Measurements from ENCODE around the gene MAPK12. TPM values are rescaled to one million over a fixed set of nuclear protein-coding genes. Genes with fewer than 3 reads are reported as not detected.
A peak's percentile ranks its signal among the peaks of the same experiment; 100 is the strongest.

Gene MAPK12
- total RNA-seq, 4 donors from 2014 or later = 3.1 to 5.1 (median 3.7) TPM

- peak in 1 of 2 donors; percentile 43 for DNase-seq
- no peak for TF ChIP-seq CTCF (IDR thresholded peaks at IDR 0.05)
- no peak for TF ChIP-seq POLR2A (IDR thresholded peaks at IDR 0.05)
- 40 to 59% methylated on average over 3 to 7 of the region's 9 CpGs for WGBS, 2 donors
- intact Hi-C loops (cut with DNase I) = no loop called here
- H3K27me3 ChIP-seq = no peaks in the 10 kb centered on the region
- no peaks in the 10 kb centered on the region for H3K36me3 ChIP-seq
- peak overlapping the region; percentile 58 to 89 (median 67) for H3K27ac ChIP-seq
- no peak overlapping the region for H3K4me3 ChIP-seq (replicated peaks in 1 of 3)
- H3K9me3 ChIP-seq = no peaks in the 10 kb centered on the region
- H3K4me1 ChIP-seq = peaks cover 42 to 52% of the 10 kb centered on the region in 2 donors
Observed at GRCh38 chr22:50308986-50309600, 47.6 kb upstream of the MAPK12 start.

GRCh38 chr22:50308597-50308935 lies 47.1 kb upstream of the MAPK12 start:
- TF ChIP-seq CTCF (IDR thresholded peaks at IDR 0.05) (no peak), POLR2A (IDR thresholded peaks at IDR 0.05) (peak in 1 of 2 donors; percentile 15)
- Histone ChIP-seq H3K9me3 (no peaks in the 10 kb centered on the region), H3K4me3 (replicated peaks in 1 of 3) (no peak overlapping the region), H3K36me3 (peaks cover 0 to under 1% of the 10 kb centered on the region in 2 donors), H3K4me1 (peaks cover 47 to 54% of the 10 kb centered on the region in 2 donors), H3K27me3 (no peaks in the 10 kb centered on the region), H3K27ac (peak overlapping the region; percentile 58 to 89 (median 67))
- peak; percentile 51 to 64 for DNase-seq
- intact Hi-C loops (cut with DNase I) = no loop called here
- 57 to 70% methylated on average over 6 to 7 of the region's 7 CpGs for WGBS, 2 donors

- Histone ChIP-seq H3K4me3 (replicated peaks in 1 of 3) (no peak overlapping the region), H3K27ac (peak overlapping the region; percentile 58 to 89 (median 67)), H3K36me3 (peaks cover 0 to 3% of the 10 kb centered on the region in 2 donors), H3K4me1 (peaks cover 52 to 60% of the 10 kb centered on the region in 2 donors), H3K27me3 (no peaks in the 10 kb centered on the region), H3K9me3 (no peaks in the 10 kb centered on the region)
- intact Hi-C loops (cut with DNase I) = no loop called here
- TF ChIP-seq CTCF (IDR thresholded peaks at IDR 0.05) (no peak), POLR2A (IDR thresholded peaks at IDR 0.05) (no peak)
- DNase-seq = peak in 1 of 2 donors; percentile 39
- 24 to 36% methylated on average over 13 to 16 of the region's 19 CpGs for WGBS, 2 donors
Observed at GRCh38 chr22:50307890-50308596, 46.6 kb upstream of the MAPK12 start.

GRCh38 chr22:50306753-50307749 lies 45.6 kb upstream of the MAPK12 start, which contains the start of gene PLXNB2:
Gene PLXNB2, minus strand, starts transcription at chr22:50307646. Its CDS starts 17,062 bp downstream, at chr22:50290584.
- DNase-seq = peak; percentile 87 to 88
- H3K27me3 ChIP-seq = no peaks in the 10 kb centered on the region
- intact Hi-C loops (cut with DNase I) = no loop called here
- peak within 1 kb of the TSS; percentile 68 to 97 (median 96) for H3K4me3 ChIP-seq (replicated peaks in 1 of 3)
- peak within 1 kb of the TSS; percentile 92 to 98 (median 94) for H3K27ac ChIP-seq
- peaks cover 62 to 70% of the 10 kb centered on the region in 2 donors for H3K4me1 ChIP-seq
- 0 to 1% methylated on average over 5 to 12 of the region's 105 CpGs for WGBS, 2 donors
- peak in 1 of 2 donors; percentile 91 for TF ChIP-seq POLR2A (IDR thresholded peaks at IDR 0.05)
- TF ChIP-seq CTCF (IDR thresholded peaks at IDR 0.05) = no peak
- H3K36me3 ChIP-seq = peaks cover 0 to 3% of the 10 kb centered on the region in 2 donors
- no peaks in the 10 kb centered on the region for H3K9me3 ChIP-seq

Measured in thyroid gland (tissue), 4 donors.